NCI-H82 treated with DMSO at 0.1 percent for 48 hours (cell line): ENCODE data around the gene ACAT2.
A peak's percentile ranks its signal among the peaks of the same experiment; 100 is the strongest.
"Not testable (repeated sequence)": the region's sequence is repeated elsewhere in the genome, so short reads cannot be mapped to it uniquely, and the experiment has no call there.

Source experiments
- DNase-seq: peaks from one replicate; lab custom pipeline; 2025; ENCODE audit not compliant: unreplicated experiment; lab: John Stamatoyannopoulos, UW

The ACAT2 gene

GRCh38 chr6:159761873-159762680 lies at the start of gene ACAT2:
TSS of gene ACAT2 (plus strand) at chr6:159762045. CDS start at chr6:159762088, 43 bp downstream.
- peak; percentile 90 for DNase-seq

GRCh38 chr6:159712389-159712788 lies 49.5 kb upstream of the ACAT2 start:
- DNase-seq: not testable (repeated sequence)

GRCh38 chr6:159713984-159714383 lies 47.9 kb upstream of the ACAT2 start:
- DNase-seq: peak; percentile 90

GRCh38 chr6:159714404-159714803 lies 47.4 kb upstream of the ACAT2 start:
- no peak for DNase-seq

GRCh38 chr6:159715166-159715565 lies 46.7 kb upstream of the ACAT2 start:
- DNase-seq: no peak

DNA sequence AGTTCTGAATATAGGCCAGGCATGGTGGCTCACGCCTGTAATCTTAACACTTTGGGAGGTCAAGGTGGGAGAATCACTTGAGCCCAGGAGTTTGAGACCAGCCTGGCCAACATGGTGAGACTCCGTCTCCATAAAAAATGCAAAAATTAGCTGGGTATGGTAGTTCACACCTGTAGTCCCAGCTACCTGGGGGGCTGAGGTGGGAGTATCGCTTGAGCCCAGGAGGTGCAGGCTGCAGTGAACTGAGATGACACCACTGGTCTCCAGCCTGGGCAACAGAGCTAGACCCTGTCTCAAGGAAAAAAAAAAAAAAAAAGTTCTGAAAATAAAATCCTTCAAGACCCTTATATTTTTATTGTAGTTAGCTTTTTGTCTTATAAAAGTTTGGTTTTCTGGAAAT lies 46.2 kb upstream of the ACAT2 start:
- no peak for DNase-seq

DNA sequence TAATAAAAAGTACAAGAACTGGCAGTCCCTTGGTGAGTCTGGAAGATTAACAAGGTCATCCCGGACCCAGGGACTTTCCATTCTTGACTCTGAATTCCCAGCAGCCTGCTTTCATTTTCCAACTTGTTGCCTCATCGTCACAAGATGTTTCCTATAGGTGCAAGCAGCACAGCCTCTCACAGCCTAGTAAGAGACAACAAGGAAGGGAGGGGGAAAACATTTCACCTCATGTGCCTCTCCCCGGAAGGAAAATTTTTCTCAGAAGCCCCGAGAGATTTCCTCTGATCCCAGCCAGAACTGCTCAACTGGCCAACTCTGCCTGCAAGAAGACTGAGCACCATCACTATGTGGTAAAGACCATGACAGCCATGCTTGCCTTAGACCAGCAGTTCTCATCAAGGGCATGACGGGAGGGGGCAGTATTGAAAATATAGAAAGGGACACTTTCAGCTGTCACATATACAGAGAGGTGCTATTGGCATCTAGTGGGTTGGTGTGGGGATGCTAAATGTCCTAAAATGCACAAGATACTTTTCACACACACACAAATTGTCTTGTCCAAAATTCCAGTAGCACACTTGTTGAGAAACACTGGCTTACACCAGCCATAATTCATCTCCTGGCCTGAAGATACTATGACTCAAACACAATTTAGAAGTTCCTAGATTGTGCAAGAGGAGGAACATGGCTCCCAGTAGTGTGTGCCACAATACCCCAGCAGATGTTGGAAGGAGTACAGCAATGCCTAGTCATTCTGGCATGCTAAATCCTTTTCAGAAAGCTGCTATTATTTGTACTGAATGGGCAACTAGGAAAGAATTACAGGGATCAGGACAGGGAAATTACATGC lies 45.4 kb upstream of the ACAT2 start:
- DNase-seq: no peak

- no peak for DNase-seq
These were observed 43.2 kb upstream of the ACAT2 start for GRCh38 chr6:159718634-159719033.

DNA sequence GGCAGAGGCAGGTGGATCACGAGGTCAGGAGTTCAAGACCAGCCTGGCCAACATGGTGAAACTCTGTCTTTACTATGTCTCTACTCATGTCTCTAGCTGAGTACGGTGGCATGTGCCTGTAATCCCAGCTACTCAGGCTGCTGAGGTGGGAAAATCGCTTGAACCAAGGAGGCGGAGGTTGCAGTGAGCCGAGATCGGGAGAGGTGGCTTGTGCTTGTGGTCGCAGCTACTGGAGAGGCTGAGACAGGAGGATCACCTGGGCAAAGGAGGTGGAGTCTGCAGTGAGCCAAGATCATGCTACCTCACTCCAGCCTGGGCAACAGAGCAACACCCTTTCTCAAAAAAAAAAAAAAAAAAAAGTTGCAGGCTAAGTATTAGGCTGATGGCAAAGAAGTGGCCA lies 42.6 kb upstream of the ACAT2 start:
- no peak for DNase-seq

DNA sequence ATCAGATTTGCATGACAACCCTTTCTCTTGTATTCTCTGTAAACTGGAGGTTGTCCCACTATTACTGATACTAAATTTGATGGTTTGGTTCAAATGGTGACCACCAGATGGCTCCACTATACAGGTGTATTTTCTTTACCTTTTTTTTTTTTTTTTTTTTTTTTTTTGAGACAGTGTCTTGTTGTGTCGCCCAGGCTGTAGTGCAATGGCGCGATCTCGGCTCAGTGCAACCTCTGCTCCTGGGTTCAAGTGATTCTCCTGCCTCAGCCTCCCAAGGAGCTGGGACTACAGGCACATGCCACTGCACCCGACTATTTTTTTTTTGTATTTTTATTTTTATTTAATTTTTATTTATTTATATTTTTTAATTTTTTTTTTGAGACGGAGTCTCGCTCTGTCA lies 41.1 kb upstream of the ACAT2 start:
- no peak for DNase-seq

DNA sequence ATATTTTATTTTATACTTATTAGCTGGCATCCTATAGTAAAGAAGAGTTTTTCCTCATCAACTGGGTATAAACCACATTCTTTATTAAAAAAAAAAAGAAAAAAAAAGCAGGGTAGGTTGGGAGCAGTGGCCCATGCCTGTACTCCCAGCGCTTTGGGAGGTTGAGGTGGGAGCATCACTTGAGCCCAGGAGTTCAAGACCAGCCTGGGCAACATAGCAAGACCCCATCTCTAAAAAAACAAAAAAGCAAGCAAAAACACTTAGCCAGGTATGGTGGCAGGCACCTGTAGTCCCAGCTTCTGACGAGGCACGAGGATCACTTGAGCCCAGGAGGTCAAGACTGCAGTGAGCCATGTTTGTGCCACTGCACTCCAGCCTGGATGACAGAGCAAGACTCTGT lies 39.9 kb upstream of the ACAT2 start:
- DNase-seq: not testable (repeated sequence)

GRCh38 chr6:159722655-159723054 lies 39.2 kb upstream of the ACAT2 start:
- no peak for DNase-seq

DNA sequence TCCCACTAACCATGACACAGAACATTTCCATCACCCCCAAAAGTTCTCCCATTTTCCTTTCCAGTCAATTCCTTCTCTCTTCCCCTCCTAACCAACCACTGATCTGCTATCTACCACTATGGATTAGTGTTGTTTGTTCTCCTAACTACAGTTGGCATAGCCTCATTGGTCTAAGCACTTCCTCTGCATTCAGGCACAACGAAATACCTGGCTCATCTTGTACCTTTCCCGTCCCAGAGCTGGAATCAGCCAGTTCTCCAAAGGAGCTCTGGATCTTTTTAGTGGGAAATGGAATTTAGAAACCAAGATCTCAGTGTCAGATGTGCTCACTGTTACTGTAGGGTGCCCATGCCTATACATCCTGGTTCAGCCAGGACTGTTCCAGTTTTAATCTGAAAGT lies 38.6 kb upstream of the ACAT2 start:
- no peak for DNase-seq

DNA sequence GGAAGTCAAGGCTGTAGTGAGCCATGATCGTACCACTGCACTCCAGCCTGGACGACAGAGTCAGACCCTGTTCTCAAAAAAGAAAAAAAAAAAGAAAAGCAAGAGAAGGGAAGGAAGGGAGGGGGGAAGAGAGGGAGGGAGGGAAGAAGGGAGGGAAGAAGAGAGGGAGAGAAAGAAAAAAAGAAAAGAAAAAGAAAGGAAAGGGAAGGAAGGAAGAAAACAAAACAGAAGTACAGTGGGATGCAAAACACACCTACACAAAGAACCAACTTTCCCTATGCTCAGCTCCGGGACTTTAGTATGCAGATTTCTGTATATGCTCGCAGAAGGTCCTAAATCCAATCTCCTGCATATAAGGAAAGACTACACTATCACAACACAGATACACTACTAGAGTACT lies 37.1 kb upstream of the ACAT2 start:
- no peak for DNase-seq

GRCh38 chr6:159725208-159725607 lies 36.6 kb upstream of the ACAT2 start:
- not testable (repeated sequence) for DNase-seq

DNA sequence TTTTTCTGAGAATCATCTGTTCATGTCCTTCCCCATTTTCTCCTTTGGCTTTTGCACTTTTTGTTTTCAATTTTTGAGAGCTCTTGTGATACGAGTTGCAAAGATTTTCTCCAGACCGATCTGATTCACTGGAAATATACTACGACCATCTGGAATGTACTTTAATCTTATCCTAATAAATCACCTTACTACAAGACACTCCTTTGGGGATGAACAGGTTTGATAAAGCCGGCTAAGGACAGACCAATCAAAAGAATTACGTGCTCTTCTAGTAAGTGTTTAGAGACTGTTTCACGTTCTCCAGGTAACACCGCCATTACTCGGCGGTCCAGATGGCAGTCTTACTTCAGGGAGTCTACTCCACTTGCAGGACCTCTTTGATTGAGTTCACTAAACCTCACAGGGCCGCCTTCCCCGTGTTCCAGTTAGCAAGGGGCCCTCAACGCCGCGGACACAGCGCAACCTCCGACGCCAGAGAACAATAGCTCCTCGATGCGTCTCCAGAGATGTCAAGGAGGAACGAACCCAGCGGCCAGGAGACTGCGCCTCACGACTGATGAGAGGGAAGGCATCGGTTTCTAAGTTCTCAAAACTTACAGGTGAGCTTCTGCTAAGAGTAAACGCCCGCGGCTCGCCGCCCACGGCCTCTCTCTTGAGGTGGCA lies 35.5 kb upstream of the ACAT2 start:
- DNase-seq: peak; percentile 70

DNA sequence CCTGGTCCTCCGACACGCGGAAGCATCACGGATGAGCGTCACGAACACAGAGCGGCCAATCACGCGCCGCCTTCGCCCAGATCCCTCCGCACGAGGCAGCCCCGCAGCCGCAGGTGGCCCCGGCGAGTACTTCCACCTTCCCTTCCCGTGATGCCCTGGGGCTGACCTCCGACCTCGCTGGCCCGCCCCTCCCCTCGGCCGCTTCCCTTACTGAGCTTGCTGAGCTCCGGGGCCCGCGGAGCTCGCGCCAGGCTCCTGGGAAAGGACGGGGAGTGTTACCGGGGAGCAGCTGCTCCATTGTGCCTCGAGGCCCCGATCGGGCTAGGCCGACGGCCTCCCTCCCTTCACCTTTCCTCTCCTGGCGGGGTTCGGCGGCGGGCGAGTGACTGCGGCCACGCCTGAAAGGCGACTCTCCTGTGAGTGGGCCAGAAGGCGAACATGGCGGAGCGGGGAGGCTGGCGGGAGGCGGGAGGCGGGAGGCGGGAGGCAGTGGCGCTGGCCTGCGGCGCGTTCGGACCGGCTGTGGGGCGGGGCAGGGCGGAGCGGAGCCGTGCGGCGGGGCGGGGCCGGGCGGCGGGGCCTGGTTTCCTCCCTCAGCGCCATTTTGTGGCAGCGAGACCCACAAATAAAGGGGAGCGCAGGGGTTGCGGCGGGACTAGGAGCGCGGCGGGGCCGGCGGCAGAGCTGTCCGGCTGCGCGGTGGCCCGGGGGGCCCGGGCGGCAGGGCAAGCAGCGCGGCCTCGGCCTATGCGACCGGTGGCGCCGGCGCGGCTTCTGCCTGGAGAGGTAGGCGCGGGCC lies 34.7 kb upstream of the ACAT2 start, which contains the start of gene WTAP:
WTAP (plus strand) TSS at position 589 of the 799 bp plus-strand sequence. CDS start 8,760 bp downstream, outside the sequence.
- peak; percentile 94 for DNase-seq

DNA sequence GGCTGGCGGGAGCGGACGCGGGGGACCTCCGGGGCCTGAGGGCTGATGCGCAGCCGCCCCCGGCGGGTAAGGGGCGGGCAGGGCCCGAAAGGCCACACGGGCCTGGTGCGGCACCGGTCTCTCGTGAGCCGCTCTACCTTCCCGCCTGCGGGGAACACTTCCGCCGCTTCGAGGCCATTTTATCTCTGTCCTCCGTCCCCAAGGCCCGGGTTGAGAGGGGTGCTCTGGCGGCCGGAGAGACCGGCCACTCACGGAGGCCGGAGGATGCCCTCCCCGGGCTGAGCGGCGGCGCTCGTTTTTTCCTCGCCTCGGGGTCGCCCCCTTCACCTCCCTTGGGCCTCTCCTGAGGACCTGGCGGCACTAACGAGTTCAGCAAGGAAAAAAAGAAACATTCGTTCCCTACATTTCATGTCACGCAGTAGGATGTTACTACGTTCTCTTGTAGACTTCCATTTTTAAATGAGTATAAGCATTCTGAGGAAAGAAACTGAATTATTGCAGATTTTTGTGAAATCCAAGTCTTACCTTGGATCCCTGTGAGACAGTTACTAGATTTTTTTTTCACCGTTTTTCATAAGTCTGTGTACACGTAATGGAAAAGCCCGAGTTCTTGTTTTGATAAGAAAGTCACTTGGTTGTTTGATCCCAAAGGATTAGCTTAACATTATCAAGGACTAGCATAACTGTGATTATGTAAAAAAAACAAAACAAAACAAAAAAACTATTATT lies 34.0 kb upstream of the ACAT2 start:
- DNase-seq: peak; percentile 15

DNA sequence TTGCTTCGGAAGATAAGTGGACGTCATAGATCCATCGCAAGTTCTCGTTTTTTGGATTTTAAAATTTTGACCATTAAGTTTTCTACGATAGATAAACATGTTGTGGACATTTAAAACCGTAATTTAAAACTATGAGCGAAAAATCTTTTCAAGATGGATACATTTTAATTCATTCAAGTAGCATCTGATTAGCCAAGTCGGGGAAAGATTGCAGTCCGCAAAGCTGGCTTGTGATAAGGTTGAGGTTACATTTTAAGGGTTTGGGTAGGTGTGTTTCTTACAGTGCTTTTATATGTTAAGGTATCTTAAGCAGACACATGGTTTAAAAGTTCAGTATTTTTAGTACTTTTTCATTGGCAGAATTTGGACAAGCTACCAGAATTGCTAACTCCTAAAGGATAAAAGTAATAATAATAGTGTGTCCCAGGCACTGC lies 33.3 kb upstream of the ACAT2 start:
- no peak for DNase-seq
